Measurements from ENCODE around the gene MFSD1. TPM values are rescaled to one million over a fixed set of nuclear protein-coding genes. Genes with fewer than 3 reads are reported as not detected.

The MFSD1 gene
- total RNA-seq, 1 experiment from 2014 or later = 38.6 TPM

DNA sequence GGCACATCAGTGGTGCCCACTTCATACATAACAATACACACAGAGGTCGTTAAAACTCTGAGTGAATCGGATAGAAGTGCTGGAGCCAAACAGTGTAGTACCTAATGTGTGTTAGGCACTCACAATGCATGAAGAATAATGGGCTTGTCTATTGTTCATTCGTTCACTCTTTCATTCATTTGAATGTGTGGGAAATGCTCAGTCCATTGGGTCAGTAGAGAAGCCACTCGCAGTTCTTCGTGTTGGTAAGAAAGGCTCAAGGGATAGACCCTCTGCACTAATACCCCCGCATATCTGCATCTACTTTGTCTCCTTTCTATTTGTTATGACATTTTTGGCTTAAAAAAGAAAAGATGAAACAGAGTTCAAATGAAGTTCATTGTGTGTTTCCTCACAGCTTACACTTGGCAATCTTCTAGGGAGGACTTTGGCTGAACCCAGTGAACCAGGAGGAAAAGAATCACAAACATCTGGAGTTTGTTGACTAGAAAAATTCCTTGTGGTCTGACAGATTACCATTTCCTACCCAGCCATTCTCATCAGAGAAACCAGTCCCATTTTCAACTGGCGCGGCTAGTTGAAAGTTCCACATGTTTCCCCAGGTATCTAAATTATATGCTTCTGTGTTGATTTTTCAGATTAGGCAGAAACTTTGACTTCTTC is 32.8 kb upstream of the MFSD1 start:
- ChIA-PET CTCF (interaction anchor here (1.5 kb wide), 1 partner anchor 42 kb away, joined by 4 read pairs; no protein-coding TSS in a partner anchor), POLR2A (ENCODE audit: unreplicated experiment) (interaction anchor here (0.5 to 0.7 kb wide), 2 partner anchors 36 to 46 kb away, joined by 3 to 4 read pairs; no protein-coding TSS in a partner anchor)
- Histone ChIP-seq H4K20me1 (ENCODE audit: insufficient read depth) (no peaks in the 10 kb centered on the region), H3K4me3 (peak overlapping the region; percentile 6; the same call in 1 of the 2 replicates), H3K4me1 (replicated peaks; ENCODE audit: insufficient read depth) (peaks cover 100% of the 10 kb centered on the region), H3K9me3 (ENCODE audit: insufficient read depth, low read depth) (no peaks in the 10 kb centered on the region), H3K36me3 (ENCODE audit: low read depth) (peaks cover 10% of the 10 kb centered on the region), H2AFZ (no peak overlapping the region), H3K9me2 (ENCODE audit: insufficient read depth) (no peaks in the 10 kb centered on the region), H3K27me3 (ENCODE audit: insufficient read depth, low read depth) (no peaks in the 10 kb centered on the region), H3K4me2 (peak overlapping the region; percentile 64), H3F3A (ENCODE audit: insufficient read depth, low read depth) (peaks cover 74% of the 10 kb centered on the region), H3K79me2 (ENCODE audit: low read depth) (no peaks in the 10 kb centered on the region), H3K27ac (peak overlapping the region; percentile 98)
- intact Hi-C loops (cut with micrococcal nuclease; ENCODE audit: unreplicated experiment) = loop anchor here (1.0 kb wide), 1 partner anchor 44 kb away; no protein-coding TSS in a partner anchor
- no TSS peak for BruUV-seq (replicated peaks)
- no peak for TF ChIP-seq EZH2 (IDR thresholded peaks at IDR 0.05; ENCODE audit: low read depth)
- TF ChIP-seq, protein P1, sequence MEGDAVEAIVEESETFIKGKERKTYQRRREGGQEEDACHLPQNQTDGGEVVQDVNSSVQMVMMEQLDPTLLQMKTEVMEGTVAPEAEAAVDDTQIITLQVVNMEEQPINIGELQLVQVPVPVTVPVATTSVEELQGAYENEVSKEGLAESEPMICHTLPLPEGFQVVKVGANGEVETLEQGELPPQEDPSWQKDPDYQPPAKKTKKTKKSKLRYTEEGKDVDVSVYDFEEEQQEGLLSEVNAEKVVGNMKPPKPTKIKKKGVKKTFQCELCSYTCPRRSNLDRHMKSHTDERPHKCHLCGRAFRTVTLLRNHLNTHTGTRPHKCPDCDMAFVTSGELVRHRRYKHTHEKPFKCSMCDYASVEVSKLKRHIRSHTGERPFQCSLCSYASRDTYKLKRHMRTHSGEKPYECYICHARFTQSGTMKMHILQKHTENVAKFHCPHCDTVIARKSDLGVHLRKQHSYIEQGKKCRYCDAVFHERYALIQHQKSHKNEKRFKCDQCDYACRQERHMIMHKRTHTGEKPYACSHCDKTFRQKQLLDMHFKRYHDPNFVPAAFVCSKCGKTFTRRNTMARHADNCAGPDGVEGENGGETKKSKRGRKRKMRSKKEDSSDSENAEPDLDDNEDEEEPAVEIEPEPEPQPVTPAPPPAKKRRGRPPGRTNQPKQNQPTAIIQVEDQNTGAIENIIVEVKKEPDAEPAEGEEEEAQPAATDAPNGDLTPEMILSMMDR (conservative IDR thresholded peaks at IDR 0.05) = no peak
- peak; percentile 46 to 96 for DNase-seq

DNA sequence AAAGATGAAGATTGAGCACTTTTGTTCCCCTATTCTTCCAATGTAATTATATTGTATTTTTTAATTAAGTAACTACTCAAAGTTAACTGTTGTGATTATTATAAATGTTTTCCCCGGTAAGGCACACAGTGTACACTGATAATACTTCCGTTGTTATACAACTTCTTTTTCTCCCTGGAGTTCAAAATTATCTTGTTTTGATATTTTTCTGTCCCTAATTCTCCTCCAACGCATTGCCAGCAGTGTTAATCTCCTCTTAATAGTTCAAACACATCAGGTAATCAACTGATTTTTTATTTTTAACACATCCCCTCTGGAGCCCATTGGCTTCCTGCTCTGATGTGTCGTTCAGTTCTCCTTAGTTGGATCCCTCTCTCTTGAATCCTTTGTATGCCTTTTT is 32.3 kb upstream of the MFSD1 start:
- H3K4me1 ChIP-seq (replicated peaks; ENCODE audit: insufficient read depth) = peaks cover 100% of the 10 kb centered on the region
- no peaks in the 10 kb centered on the region for H3K9me2 ChIP-seq (ENCODE audit: insufficient read depth)
- H3K4me2 ChIP-seq = peak overlapping the region; percentile 64
- no peak for DNase-seq
- H4K20me1 ChIP-seq (ENCODE audit: insufficient read depth) = no peaks in the 10 kb centered on the region
- BruUV-seq (replicated peaks) = TSS peak; percentile 49
- H3F3A ChIP-seq (ENCODE audit: insufficient read depth, low read depth) = peaks cover 80% of the 10 kb centered on the region
- intact Hi-C loops (cut with micrococcal nuclease; ENCODE audit: unreplicated experiment) = loop anchor here (1.0 kb wide), 1 partner anchor 44 kb away; no protein-coding TSS in a partner anchor
- H3K27ac ChIP-seq = peak overlapping the region; percentile 98
- no peaks in the 10 kb centered on the region for H3K27me3 ChIP-seq (ENCODE audit: insufficient read depth, low read depth)
- CTCF ChIA-PET = interaction anchor here (1.5 kb wide), 1 partner anchor 42 kb away, joined by 4 read pairs; no protein-coding TSS in a partner anchor
- TF ChIP-seq EZH2 (IDR thresholded peaks at IDR 0.05; ENCODE audit: low read depth) = no peak
- TF ChIP-seq, protein P1 (conservative IDR thresholded peaks at IDR 0.05) = no peak; the same call in 1 of the 2 replicates
- H3K9me3 ChIP-seq (ENCODE audit: insufficient read depth, low read depth) = no peaks in the 10 kb centered on the region
- no peaks in the 10 kb centered on the region for H3K79me2 ChIP-seq (ENCODE audit: low read depth)
- H3K4me3 ChIP-seq = peak overlapping the region; percentile 6; the same call in 1 of the 2 replicates
- H2AFZ ChIP-seq = no peak overlapping the region
- peaks cover 15% of the 10 kb centered on the region for H3K36me3 ChIP-seq (ENCODE audit: low read depth)
- POLR2A ChIA-PET (ENCODE audit: unreplicated experiment) = no interaction called here

DNA sequence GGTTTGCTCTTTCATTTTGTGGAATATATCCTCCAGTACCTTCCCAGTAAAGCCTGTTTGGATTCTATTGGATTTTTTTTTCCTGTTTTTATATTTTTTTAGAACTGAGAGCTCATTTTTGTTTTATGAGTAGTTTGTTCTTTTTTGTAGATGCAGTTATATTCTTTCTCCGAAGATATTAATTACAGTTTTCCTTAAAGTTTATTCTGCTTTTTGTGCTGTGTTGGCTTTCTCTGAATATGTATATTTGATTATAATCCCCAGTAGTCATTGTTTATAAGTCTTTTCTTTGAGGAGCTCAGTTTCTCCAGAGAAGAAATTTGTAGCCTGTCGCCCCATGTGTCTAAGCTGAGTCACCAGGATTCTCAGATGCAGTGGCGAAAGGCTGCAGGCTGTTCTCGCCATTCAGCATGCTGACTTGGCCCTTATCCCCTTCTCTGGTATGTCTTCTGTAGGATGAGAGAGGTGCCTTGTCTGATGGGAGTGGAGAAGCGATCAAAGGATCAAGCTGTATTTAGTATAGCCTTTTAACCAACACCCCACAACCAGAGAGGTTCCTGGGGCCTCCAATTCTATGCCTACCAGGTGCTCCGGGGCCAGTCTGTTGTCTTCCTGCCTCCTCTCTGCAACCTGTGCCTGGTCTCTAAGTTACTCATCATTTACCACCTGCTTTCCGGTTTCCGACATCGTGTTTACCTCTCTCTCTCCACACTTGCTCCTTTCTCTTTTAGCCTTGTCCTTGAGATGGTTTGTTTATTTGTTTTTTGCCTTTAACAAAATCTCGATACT is 31.7 kb upstream of the MFSD1 start:
- peak overlapping the region; percentile 64 for H3K4me2 ChIP-seq
- no peak for TF ChIP-seq EZH2 (IDR thresholded peaks at IDR 0.05; ENCODE audit: low read depth)
- TF ChIP-seq, protein P1 (conservative IDR thresholded peaks at IDR 0.05) = no peak
- no peaks in the 10 kb centered on the region; the same call in 1 of the 2 replicates for H3K9me3 ChIP-seq (ENCODE audit: insufficient read depth, low read depth)
- H3K36me3 ChIP-seq (ENCODE audit: low read depth) = peaks cover 16% of the 10 kb centered on the region; the same call in 1 of the 2 replicates
- ChIA-PET CTCF (interaction anchor here (1.0 to 1.5 kb wide), 2 partner anchors 19 to 43 kb away, joined by 3 to 4 read pairs; no protein-coding TSS in a partner anchor), POLR2A (ENCODE audit: unreplicated experiment) (interaction anchor here (0.6 kb wide), 3 partner anchors 26 to 1505 kb away, joined by 3 to 4 read pairs (median 3); partner anchors contain the start of gene RSRC1)
- 0 out of 2 replicates have a peak overlapping the region, but pooled peaks have one; percentile 18 for H2AFZ ChIP-seq
- peaks cover 100% of the 10 kb centered on the region for H3K4me1 ChIP-seq (replicated peaks; ENCODE audit: insufficient read depth)
- peak overlapping the region; percentile 6; the same call in 1 of the 2 replicates for H3K4me3 ChIP-seq
- no peaks in the 10 kb centered on the region for H3K79me2 ChIP-seq (ENCODE audit: low read depth)
- H4K20me1 ChIP-seq (ENCODE audit: insufficient read depth) = no peaks in the 10 kb centered on the region
- no TSS peak for BruUV-seq (replicated peaks)
- peaks cover 85% of the 10 kb centered on the region for H3F3A ChIP-seq (ENCODE audit: insufficient read depth, low read depth)
- DNase-seq = peak; percentile 42 to 81
- H3K9me2 ChIP-seq (ENCODE audit: insufficient read depth) = no peaks in the 10 kb centered on the region
- intact Hi-C loops (cut with micrococcal nuclease; ENCODE audit: unreplicated experiment) = loop anchor here (1.0 kb wide), 1 partner anchor 45 kb away; no protein-coding TSS in a partner anchor
- H3K27ac ChIP-seq = peak overlapping the region; percentile 98
- no peaks in the 10 kb centered on the region for H3K27me3 ChIP-seq (ENCODE audit: insufficient read depth, low read depth)

All from PC-9 (cell line).